Measurements from ENCODE around the gene KCNMA1. TPM values are rescaled to one million over a fixed set of nuclear protein-coding genes. Genes with fewer than 3 reads are reported as not detected.

KCNMA1 gene
- total RNA-seq, 1 experiment from 2014 or later: 0.49 TPM

GRCh38 chr10:77647543-77648293 is 10.1 kb upstream of the KCNMA1 start:
- H3K4me2 ChIP-seq (ENCODE audit: low read length): no peak overlapping the region
- POLR2A ChIA-PET: no interaction called here
- CTCF ChIA-PET: interaction anchor here (1.1 to 1.6 kb wide), 2 partner anchors 64 to 475 kb away, joined by 4 to 5 read pairs; no protein-coding TSS in a partner anchor
- no peaks in the 10 kb centered on the region for H3K4me1 ChIP-seq (ENCODE audit: control insufficient read depth in 1 of 2, insufficient read depth in 2 of 2, low read length in 2 of 2)
- H4K20me1 ChIP-seq (ENCODE audit: insufficient read depth): no peaks in the 10 kb centered on the region
- peaks cover 0 to 5% of the 10 kb centered on the region in 2 experiments; a peak in 1 of 4 replicates for H3K9me3 ChIP-seq (ENCODE audit: control insufficient read depth in 1 of 2, insufficient read depth in 1 of 2, low read depth in 1 of 2, low read length in 2 of 2)
- intact Hi-C loops (cut with micrococcal nuclease): no loop called here
- no peak overlapping the region for H3K9ac ChIP-seq (ENCODE audit: low read length)
- H3K79me2 ChIP-seq (ENCODE audit: insufficient read depth, low read length): no peaks in the 10 kb centered on the region
- no peaks in the 10 kb centered on the region for H3K36me3 ChIP-seq (ENCODE audit: control insufficient read depth in 1 of 2, insufficient read depth in 2 of 2, low read length in 2 of 2)
- H3K27ac ChIP-seq (ENCODE audit: low read depth, low read length): no peak overlapping the region
- RAD21 ChIA-PET (ENCODE audit: low non-redundant PET in 1 of 2, low total read pairs in 2 of 2, uncharacterized antibody in 2 of 2, unreplicated experiment in 2 of 2): no interaction called here
- no peak overlapping the region for H2AFZ ChIP-seq (ENCODE audit: low read depth, low read length, poor library complexity, severe bottlenecking)
- no peak for ATAC-seq
- H3K4me3 ChIP-seq (replicated peaks in 1 of 2; ENCODE audit: low read depth in 1 of 2, low read length in 2 of 2): no peak overlapping the region
- TF ChIP-seq SP1 (IDR thresholded peaks at IDR 0.05; ENCODE audit: low read depth) (no peak), POLR2AphosphoS5 (IDR thresholded peaks at IDR 0.05; ENCODE audit: low read depth, low read length) (no peak), CTCF (IDR thresholded peaks at IDR 0.05 in 2 of 3, conservative IDR thresholded peaks at IDR 0.05 in 1 of 3; ENCODE audit: borderline replicate concordance in 1 of 3, insufficient read depth in 1 of 3, low read depth in 2 of 3, low read length in 2 of 3) (no peak), ELF1 (IDR thresholded peaks at IDR 0.05; ENCODE audit: borderline replicate concordance, low read depth) (no peak), CEBPB (IDR thresholded peaks at IDR 0.05; ENCODE audit: low read depth) (no peak), JUND (IDR thresholded peaks at IDR 0.05) (no peak), RAD21 (IDR thresholded peaks at IDR 0.05; ENCODE audit: low read depth) (no peak), ATF3 (IDR thresholded peaks at IDR 0.05) (no peak), SRF (IDR thresholded peaks at IDR 0.05; ENCODE audit: low read depth) (no peak), SIN3A (IDR thresholded peaks at IDR 0.05; ENCODE audit: low read depth) (no peak), EZH2phosphoT487 (IDR thresholded peaks at IDR 0.05; ENCODE audit: borderline replicate concordance) (no peak), REST (IDR thresholded peaks at IDR 0.05; ENCODE audit: low read depth) (no peak), EZH2 (IDR thresholded peaks at IDR 0.05) (no peak)
- TF ChIP-seq, protein P1, sequence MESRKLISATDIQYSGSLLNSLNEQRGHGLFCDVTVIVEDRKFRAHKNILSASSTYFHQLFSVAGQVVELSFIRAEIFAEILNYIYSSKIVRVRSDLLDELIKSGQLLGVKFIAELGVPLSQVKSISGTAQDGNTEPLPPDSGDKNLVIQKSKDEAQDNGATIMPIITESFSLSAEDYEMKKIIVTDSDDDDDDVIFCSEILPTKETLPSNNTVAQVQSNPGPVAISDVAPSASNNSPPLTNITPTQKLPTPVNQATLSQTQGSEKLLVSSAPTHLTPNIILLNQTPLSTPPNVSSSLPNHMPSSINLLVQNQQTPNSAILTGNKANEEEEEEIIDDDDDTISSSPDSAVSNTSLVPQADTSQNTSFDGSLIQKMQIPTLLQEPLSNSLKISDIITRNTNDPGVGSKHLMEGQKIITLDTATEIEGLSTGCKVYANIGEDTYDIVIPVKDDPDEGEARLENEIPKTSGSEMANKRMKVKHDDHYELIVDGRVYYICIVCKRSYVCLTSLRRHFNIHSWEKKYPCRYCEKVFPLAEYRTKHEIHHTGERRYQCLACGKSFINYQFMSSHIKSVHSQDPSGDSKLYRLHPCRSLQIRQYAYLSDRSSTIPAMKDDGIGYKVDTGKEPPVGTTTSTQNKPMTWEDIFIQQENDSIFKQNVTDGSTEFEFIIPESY (IDR thresholded peaks at IDR 0.05; ENCODE audit: extremely low read depth, insufficient replicate concordance, low read length): no peak
- no peak for DNase-seq (ENCODE audit: low read depth, low spot score)
- no TSS peak for BruUV-seq (replicated peaks)
- H3K9me2 ChIP-seq (ENCODE audit: insufficient read depth): no peaks in the 10 kb centered on the region
- no peaks in the 10 kb centered on the region for H3K27me3 ChIP-seq (ENCODE audit: insufficient read depth, low read length)

All from HCT116 (cell line).